22Rv1 (cell line): ENCODE data around the gene RUBCNL.

Experiments used
- ZFX ChIP-seq: fragments of 450-650 bp; IDR thresholded peaks from 2 replicates; pipeline ENCODE4 v1.6.1; 2017; ENCODE audit warnings: antibody characterized with exemption, borderline replicate concordance
- TF ChIP-seq, protein P1 (sequence below): fragments of 450-650 bp; IDR thresholded peaks from 2 replicates; pipeline ENCODE4 v1.5.1; 2017; ENCODE audit warnings: mild to moderate bottlenecking

DNA sequence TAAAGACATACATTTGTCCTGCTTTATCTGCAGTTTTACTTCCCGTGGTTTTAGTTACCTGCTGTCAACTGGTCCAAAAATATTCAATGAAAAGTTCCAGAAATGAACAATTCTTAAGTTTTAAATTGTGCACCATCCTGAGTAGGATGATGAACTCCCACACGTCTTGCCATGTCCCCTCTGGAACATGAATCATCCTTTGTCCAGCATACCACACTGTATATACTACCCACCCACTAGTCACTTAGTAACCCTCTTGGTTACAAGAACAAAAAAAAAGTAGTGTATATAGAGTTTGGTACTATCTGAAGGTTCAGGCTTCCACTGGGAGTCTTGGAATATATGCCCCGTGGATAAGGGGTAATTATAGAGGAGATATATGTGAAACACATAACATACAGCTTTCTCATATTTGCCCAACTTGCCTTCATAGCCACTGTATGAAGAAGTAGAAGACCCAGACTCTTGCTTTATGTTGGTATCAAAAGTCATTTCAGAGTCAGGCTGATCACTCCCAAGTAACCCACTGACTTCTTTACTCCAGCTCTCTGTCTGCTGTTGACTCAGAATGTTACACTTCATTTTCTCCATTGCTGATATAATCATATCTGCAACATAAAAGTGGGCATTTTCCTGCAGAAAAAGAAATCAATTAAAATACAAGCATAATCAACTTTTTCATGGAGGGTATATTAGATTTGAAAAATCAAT, 19.3 kb downstream of the RUBCNL start:
- TF ChIP-seq, protein P1, sequence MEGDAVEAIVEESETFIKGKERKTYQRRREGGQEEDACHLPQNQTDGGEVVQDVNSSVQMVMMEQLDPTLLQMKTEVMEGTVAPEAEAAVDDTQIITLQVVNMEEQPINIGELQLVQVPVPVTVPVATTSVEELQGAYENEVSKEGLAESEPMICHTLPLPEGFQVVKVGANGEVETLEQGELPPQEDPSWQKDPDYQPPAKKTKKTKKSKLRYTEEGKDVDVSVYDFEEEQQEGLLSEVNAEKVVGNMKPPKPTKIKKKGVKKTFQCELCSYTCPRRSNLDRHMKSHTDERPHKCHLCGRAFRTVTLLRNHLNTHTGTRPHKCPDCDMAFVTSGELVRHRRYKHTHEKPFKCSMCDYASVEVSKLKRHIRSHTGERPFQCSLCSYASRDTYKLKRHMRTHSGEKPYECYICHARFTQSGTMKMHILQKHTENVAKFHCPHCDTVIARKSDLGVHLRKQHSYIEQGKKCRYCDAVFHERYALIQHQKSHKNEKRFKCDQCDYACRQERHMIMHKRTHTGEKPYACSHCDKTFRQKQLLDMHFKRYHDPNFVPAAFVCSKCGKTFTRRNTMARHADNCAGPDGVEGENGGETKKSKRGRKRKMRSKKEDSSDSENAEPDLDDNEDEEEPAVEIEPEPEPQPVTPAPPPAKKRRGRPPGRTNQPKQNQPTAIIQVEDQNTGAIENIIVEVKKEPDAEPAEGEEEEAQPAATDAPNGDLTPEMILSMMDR, result no peak
- TF ChIP-seq ZFX, result no peak
